T-helper 1 cell treated with Interleukin-12 subunit alpha and Interleukin-12 subunit beta and Interleukin-4 antibody, amounts not matched to agents 30 μg/mL and 1 μg/mL, for 36 hours (primary cell): ENCODE results near the gene HSP90AB1.
A peak's percentile ranks its signal among the peaks of the same experiment; 100 is the strongest.

ENCODE experiments used
- H3K27ac Mint-ChIP-seq: one replicate; pipeline ENCODE4 v1.8.0; 2021; ENCODE audit warnings: mild to moderate bottlenecking, mixed read lengths
- H3K27me3 Mint-ChIP-seq: one replicate; pipeline ENCODE4 v1.8.0; 2021; ENCODE audit warnings: low read depth, mixed read lengths
- H3K36me3 Mint-ChIP-seq: one replicate; pipeline ENCODE4 v1.8.0; 2021; ENCODE audit warnings: low read depth, mixed read lengths
- H3K4me1 Mint-ChIP-seq: one replicate; pipeline ENCODE4 v1.8.0; 2021; ENCODE audit warnings: low read depth, mixed read lengths
- H3K4me3 Mint-ChIP-seq: one replicate; pipeline ENCODE4 v1.8.0; 2021; ENCODE audit warnings: mild to moderate bottlenecking, moderate library complexity, mixed read lengths
- H3K9me3 Mint-ChIP-seq: one replicate; pipeline ENCODE4 v1.8.0; 2021; ENCODE audit warnings: mixed read lengths

The HSP90AB1 gene

DNA sequence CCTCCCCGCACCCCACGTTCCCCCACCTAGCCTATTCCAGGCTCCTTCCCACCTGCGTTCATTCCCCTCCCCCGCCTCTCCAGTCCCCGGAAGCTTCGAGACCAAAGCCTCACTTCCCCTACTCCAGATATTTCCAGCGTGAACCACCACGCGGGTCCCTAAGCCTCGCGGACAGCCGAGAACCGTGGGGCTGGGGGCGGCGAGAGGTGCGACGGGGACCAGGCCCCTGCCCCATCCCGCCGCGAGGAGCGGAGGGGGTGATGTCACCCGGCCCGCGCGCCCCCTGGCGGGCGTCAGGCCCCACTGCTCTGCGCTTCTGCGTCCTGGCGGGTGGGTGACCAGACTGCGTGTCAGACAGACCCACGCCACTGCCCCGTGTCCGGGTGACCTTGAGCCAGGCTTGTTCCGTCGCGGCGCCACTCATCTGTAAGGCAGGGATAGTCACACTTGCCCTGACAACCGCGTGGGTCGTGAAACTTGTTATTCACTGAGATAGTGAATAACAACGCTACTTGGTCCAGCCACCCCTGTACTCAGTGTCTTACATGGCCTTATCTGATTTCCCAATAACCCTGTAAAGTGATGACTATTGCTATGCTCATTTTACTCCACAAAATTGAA lies 9.0 kb upstream of the HSP90AB1 start:
- Mint-ChIP-seq H3K4me1 (peaks cover 18% of the 10 kb centered on the region), H3K27me3 (no peaks in the 10 kb centered on the region), H3K4me3 (peak overlapping the region; percentile 89), H3K9me3 (no peaks in the 10 kb centered on the region), H3K27ac (peak overlapping the region; percentile 95), H3K36me3 (peaks cover 1% of the 10 kb centered on the region)

DNA sequence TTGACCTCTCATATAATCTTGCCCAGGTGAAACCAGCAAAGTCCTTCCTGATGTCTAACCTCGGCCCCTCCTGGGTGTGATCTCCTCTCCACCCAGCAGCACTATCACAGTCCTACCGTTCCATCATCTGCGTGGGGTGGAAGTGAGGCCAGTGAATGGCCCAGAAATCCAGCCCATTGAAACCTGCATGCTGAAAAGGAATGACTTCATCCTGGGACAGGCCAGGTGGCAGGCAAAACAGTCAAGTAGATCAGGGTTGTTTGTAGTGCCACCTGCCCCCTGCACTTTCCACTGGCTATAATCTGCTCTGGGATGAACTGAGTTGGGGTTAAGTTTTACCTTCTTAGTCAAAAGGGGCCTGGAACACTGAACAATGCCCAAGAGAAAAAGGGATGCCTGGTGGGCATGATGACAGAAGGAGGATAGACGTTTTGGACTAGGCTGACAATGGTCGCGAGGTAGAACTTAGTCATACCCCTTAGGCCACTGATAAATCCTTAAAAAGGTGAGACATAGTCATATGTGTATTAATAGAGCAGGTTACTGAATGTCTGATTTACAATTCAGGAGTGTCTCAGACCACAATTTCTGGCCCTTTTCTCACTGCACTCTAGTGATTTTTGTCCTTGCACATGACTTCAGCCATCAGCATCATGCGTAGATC lies 8.1 kb upstream of the HSP90AB1 start:
- peak overlapping the region; percentile 89 for H3K4me3 Mint-ChIP-seq
- peak overlapping the region; percentile 73 for H3K27ac Mint-ChIP-seq
- no peaks in the 10 kb centered on the region for H3K36me3 Mint-ChIP-seq
- H3K4me1 Mint-ChIP-seq, result peaks cover 12% of the 10 kb centered on the region
- H3K27me3 Mint-ChIP-seq, result no peaks in the 10 kb centered on the region
- H3K9me3 Mint-ChIP-seq, result no peaks in the 10 kb centered on the region

DNA sequence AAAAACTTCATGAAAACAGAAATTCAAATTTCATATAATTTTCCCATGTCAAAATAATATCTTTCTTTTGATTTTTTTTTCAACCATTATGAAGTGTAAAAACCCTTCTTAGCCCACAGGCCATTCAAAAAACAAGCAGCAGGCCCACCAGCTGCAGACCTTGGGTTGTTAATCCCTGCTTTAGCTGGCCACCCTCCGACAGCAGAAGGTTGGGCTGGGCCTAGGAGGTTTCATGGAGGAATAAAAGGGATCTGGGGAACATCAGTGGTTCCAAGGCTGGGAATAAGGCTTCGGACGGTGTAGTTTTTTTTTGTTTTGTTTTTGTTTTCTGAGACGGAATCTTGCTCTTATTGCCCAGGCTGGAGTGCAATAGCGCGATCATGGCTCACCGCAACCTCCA lies 3.6 kb upstream of the HSP90AB1 start:
- H3K9me3 Mint-ChIP-seq, result no peaks in the 10 kb centered on the region
- no peaks in the 10 kb centered on the region for H3K27me3 Mint-ChIP-seq
- peaks cover 12% of the 10 kb centered on the region for H3K36me3 Mint-ChIP-seq
- peaks cover 12% of the 10 kb centered on the region for H3K4me1 Mint-ChIP-seq
- H3K27ac Mint-ChIP-seq, result no peak overlapping the region
- H3K4me3 Mint-ChIP-seq, result no peak overlapping the region

DNA sequence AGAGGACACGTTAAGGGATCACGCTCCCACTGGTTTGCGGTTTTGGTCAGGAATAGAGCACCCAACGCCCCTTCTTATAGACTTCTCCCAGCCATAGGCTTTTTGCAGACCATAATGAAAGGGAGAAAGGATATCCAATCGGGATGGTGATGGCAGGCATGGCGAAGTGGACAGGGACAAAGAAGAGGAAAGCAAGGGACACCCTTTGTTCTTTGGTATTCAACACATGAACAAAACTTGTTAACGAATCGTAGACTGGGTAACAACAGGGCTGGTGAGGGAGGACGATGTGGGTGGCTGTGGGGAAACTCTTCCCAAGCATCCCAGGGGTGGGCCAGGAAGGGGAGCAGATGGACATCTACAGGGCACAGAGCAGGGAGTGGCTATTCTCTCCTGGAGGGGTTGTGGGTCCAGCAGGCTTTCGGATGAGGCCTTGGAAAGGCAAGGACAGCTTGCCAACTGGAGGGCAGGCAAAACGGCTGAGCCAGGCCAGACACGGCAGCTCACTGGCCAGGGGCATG lies 1.4 kb upstream of the HSP90AB1 start:
- peak overlapping the region; percentile 96 for H3K4me3 Mint-ChIP-seq
- peaks cover 31% of the 10 kb centered on the region for H3K36me3 Mint-ChIP-seq
- no peaks in the 10 kb centered on the region for H3K27me3 Mint-ChIP-seq
- peaks cover 25% of the 10 kb centered on the region for H3K4me1 Mint-ChIP-seq
- H3K27ac Mint-ChIP-seq, result peak overlapping the region; percentile 98
- no peaks in the 10 kb centered on the region for H3K9me3 Mint-ChIP-seq

DNA sequence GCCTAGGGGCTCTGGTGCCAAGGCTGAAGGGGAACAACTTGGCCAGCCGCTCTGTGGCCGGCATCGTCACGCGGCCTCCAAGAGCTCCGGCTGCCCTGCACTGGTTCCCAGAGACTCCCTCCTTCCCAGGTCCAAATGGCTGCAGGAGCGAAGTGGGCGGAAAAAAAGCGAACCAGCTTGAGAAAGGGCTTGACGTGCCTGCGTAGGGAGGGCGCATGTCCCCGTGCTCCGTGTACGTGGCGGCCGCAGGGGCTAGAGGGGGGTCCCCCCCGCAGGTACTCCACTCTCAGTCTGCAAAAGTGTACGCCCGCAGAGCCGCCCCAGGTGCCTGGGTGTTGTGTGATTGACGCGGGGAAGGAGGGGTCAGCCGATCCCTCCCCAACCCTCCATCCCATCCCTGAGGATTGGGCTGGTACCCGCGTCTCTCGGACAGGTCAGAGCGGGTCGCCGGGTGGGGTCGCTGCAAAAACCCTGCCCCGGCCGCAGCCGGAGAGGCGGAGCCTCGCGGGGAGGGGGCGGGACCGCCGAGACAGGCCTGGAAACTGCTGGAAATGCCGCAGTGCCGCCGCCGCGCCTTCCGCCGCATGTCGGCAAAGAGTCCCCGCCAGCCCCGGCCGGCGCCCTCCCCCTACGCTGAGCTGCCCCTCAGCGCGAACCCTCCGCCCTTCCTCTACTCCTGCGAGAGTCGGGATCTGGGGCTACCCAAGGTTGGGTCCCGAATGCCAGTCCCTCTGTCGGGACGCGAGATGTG lies 814 bp upstream of the HSP90AB1 start:
- peak overlapping the region; percentile 96 for H3K4me3 Mint-ChIP-seq
- peak overlapping the region; percentile 98 for H3K27ac Mint-ChIP-seq
- peaks cover 25% of the 10 kb centered on the region for H3K4me1 Mint-ChIP-seq
- H3K27me3 Mint-ChIP-seq, result no peaks in the 10 kb centered on the region
- peaks cover 37% of the 10 kb centered on the region for H3K36me3 Mint-ChIP-seq
- H3K9me3 Mint-ChIP-seq, result no peaks in the 10 kb centered on the region

DNA sequence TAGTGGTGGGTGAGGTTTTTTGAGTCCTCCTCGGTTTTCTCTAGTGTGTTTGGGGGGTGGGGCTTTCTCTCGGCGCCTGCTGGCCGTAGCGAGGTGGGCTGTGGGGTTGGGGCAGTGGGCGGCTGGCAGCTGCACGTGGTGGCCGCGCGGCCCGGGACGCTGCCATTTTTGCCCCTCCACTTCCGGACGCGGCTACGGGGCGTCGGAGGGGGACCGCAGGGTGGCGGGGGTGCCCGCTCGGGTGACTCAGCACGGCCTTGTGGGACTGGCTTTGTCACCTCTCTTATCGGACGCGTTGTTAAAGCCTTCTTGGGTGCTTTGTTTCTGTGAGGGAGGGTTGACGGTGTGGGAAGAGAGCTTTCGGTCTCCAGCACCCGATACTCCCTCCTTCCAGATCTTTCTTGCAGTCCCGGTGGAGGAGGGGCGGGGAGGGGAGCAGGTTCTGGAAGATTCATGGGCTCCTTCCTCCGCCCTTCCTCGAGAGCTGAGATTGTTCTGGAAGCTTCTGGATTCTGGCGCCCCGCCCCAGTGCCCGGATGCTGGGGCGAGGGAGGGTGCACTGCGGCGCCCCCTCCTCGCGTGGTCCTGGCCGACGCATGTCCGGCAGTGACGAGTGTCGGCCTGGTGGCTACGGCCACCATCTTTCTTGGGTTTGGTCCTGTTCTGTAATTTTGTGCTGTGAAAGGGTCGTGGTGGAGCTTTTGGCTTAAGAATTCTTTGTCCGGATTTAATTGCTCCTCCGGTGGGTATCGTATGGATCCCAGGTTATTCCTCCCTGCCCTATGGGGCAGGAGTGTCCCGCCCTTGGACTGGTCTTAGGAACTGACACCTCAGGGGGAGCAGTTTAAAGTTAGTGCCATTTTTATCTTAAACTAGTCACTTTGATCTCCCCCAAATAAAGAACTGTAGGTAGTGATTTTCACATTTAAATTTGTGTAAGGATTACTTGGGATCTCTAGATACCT lies 719 bp downstream of the HSP90AB1 start:
- Mint-ChIP-seq H3K4me1 (peaks cover 29% of the 10 kb centered on the region), H3K36me3 (peaks cover 49% of the 10 kb centered on the region), H3K9me3 (no peaks in the 10 kb centered on the region), H3K4me3 (peak overlapping the region; percentile 96), H3K27me3 (no peaks in the 10 kb centered on the region), H3K27ac (peak overlapping the region; percentile 98)

DNA sequence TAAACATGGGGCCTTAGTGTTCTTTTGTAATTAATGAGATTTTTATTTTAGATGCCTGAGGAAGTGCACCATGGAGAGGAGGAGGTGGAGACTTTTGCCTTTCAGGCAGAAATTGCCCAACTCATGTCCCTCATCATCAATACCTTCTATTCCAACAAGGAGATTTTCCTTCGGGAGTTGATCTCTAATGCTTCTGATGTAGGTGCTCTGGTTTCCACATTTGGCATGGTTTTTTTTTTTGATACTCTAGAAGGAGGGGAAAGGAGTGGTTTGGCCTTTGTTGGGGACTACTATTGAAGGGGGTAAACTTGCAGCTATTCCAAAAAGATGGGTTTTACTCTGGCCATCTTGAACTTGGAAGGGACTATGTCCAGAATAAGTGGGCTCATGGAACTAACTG lies 1.7 kb downstream of the HSP90AB1 start:
- Mint-ChIP-seq H3K4me1 (peaks cover 38% of the 10 kb centered on the region), H3K9me3 (no peaks in the 10 kb centered on the region), H3K27me3 (no peaks in the 10 kb centered on the region), H3K27ac (peak overlapping the region; percentile 98), H3K4me3 (peak overlapping the region; percentile 96), H3K36me3 (peaks cover 58% of the 10 kb centered on the region)

DNA sequence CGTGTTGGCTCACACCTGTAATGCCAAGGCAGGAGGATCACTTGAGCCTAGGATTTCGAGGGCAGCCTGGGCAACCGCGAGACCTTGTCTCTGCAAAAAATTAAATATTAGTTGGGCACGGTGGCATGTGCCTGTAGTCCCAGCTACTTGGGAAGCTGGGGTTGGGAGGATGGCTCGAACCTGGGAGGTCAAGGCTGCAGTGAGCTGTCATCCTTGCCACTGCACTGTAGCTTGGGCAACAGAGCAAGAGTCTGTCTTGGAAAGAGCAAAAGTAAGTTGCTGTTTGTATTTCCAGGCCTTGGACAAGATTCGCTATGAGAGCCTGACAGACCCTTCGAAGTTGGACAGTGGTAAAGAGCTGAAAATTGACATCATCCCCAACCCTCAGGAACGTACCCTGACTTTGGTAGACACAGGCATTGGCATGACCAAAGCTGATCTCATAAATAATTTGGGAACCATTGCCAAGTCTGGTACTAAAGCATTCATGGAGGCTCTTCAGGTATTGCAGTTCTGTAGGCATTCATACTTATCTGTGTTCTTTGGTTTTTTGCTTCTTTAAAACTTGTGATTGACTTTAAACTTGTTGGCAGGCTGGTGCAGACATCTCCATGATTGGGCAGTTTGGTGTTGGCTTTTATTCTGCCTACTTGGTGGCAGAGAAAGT lies 2.3 kb downstream of the HSP90AB1 start:
- no peaks in the 10 kb centered on the region for H3K27me3 Mint-ChIP-seq
- H3K36me3 Mint-ChIP-seq, result peaks cover 63% of the 10 kb centered on the region
- H3K4me1 Mint-ChIP-seq, result peaks cover 41% of the 10 kb centered on the region
- peak overlapping the region; percentile 98 for H3K27ac Mint-ChIP-seq
- H3K9me3 Mint-ChIP-seq, result no peaks in the 10 kb centered on the region
- H3K4me3 Mint-ChIP-seq, result peak overlapping the region; percentile 96

DNA sequence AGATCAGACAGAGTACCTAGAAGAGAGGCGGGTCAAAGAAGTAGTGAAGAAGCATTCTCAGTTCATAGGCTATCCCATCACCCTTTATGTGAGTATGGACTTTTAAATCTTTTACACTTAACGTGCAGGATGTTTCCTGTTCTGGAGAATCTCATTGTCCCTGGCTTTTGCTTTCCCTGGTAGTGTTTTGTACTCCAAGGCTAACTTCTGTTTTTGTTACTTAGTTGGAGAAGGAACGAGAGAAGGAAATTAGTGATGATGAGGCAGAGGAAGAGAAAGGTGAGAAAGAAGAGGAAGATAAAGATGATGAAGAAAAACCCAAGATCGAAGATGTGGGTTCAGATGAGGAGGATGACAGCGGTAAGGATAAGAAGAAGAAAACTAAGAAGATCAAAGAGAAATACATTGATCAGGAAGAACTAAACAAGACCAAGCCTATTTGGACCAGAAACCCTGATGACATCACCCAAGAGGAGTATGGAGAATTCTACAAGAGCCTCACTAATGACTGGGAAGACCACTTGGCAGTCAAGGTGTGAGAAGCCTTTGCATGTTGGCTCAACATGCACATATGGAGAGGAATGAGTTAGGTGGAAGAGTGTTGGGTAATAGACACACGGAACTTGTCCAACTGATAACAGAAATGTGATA lies 3.3 kb downstream of the HSP90AB1 start:
- Mint-ChIP-seq H3K36me3 (peaks cover 70% of the 10 kb centered on the region), H3K27ac (peak overlapping the region; percentile 17), H3K9me3 (no peaks in the 10 kb centered on the region), H3K27me3 (no peaks in the 10 kb centered on the region), H3K4me3 (peak overlapping the region; percentile 17), H3K4me1 (peaks cover 44% of the 10 kb centered on the region)

DNA sequence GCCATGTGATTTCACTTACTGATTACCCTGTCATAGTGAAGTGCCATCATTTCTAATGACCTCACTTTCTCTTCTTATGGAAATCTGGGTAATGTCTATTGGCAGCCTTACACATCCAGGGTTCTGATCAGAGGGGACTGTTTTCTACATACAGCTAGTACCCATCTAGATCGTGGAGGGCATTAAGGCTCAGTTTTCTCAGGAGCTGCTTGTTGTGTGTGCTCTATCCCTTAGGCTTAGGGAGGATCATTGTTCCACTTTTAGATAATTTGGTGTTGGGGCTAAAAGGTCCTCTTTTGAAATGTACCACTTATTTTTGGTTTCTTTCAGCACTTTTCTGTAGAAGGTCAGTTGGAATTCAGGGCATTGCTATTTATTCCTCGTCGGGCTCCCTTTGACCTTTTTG lies 3.8 kb downstream of the HSP90AB1 start:
- Mint-ChIP-seq H3K4me3 (no peak overlapping the region), H3K36me3 (peaks cover 75% of the 10 kb centered on the region), H3K27ac (no peak overlapping the region), H3K9me3 (no peaks in the 10 kb centered on the region), H3K27me3 (no peaks in the 10 kb centered on the region), H3K4me1 (peaks cover 43% of the 10 kb centered on the region)

DNA sequence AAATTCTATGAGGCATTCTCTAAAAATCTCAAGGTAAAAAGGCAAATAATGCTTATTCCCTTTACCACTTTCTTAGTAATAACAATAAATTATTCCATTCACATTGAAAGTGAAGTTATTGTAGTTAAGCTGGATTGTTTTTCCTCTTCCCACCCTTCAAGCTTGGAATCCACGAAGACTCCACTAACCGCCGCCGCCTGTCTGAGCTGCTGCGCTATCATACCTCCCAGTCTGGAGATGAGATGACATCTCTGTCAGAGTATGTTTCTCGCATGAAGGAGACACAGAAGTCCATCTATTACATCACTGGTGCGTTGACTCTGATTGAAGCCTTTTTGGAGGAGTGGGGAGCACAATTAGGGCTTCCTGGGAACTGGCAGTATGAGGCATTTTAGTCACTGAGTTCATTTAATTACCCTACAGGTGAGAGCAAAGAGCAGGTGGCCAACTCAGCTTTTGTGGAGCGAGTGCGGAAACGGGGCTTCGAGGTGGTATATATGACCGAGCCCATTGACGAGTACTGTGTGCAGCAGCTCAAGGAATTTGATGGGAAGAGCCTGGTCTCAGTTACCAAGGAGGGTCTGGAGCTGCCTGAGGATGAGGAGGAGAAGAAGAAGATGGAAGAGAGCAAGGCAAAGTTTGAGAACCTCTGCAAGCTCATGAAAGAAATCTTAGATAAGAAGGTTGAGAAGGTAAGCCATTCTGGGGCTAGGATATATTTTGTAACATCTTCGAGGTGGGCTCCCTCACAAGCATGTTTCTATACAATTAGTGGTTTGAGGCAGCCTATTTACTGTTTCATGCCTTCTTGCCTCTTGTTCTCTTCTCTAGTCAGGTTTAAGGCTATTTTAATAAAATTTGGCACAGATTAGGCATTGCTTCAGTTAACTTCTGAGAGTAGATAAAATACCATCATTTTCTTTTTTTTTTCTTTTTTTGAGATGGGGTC lies 4.9 kb downstream of the HSP90AB1 start:
- Mint-ChIP-seq H3K27me3 (no peaks in the 10 kb centered on the region), H3K27ac (no peak overlapping the region), H3K36me3 (peaks cover 81% of the 10 kb centered on the region), H3K4me1 (peaks cover 52% of the 10 kb centered on the region), H3K9me3 (no peaks in the 10 kb centered on the region), H3K4me3 (peak overlapping the region; percentile 16)

DNA sequence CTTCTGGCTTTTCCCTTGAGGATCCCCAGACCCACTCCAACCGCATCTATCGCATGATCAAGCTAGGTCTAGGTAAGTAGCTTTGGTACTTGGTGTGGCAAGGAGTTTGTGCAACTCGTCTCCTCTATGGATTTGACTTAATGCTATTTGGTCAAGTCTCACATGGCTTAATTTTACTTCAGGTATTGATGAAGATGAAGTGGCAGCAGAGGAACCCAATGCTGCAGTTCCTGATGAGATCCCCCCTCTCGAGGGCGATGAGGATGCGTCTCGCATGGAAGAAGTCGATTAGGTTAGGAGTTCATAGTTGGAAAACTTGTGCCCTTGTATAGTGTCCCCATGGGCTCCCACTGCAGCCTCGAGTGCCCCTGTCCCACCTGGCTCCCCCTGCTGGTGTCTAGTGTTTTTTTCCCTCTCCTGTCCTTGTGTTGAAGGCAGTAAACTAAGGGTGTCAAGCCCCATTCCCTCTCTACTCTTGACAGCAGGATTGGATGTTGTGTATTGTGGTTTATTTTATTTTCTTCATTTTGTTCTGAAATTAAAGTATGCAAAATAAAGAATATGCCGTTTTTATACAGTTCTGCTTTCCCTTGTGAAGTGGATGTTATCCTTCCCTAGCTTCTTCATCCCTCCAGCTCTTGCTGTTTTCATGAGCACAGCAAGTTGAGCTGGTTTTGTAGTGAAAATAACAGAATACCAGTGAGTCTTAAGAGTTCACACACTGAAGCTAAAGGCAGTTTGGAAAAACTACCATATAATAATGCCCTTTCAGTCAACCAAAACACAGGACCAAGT lies 6.6 kb downstream of the HSP90AB1 start:
- Mint-ChIP-seq H3K9me3 (no peaks in the 10 kb centered on the region), H3K27ac (peak overlapping the region; percentile 24), H3K27me3 (no peaks in the 10 kb centered on the region), H3K4me3 (no peak overlapping the region), H3K36me3 (peaks cover 77% of the 10 kb centered on the region), H3K4me1 (peaks cover 55% of the 10 kb centered on the region)
